Endometrium (tissue), 2 donors: ENCODE results near the gene GRK3.
"Not testable (repeated sequence)": the region's sequence is repeated elsewhere in the genome, so short reads cannot be mapped to it uniquely, and the experiment has no call there.

ENCODE experiments used
- FAIRE-seq: peaks from 2 replicates; lab custom pipeline; 2012; peaks lifted over from hg19 to GRCh38; lab: Jason Lieb, UNC
- donor health status: control.
- donor health status: control.

Gene GRK3

GRCh38 chr22:25564320-25564978, at the start of gene GRK3:
Gene GRK3 (plus strand): TSS chr22:25564675. CDS start chr22:25565041, 366 bp downstream.
- FAIRE-seq: no peak

GRCh38 chr22:25518000-25518663, 46.3 kb upstream of the GRK3 start:
- FAIRE-seq: no peak

DNA sequence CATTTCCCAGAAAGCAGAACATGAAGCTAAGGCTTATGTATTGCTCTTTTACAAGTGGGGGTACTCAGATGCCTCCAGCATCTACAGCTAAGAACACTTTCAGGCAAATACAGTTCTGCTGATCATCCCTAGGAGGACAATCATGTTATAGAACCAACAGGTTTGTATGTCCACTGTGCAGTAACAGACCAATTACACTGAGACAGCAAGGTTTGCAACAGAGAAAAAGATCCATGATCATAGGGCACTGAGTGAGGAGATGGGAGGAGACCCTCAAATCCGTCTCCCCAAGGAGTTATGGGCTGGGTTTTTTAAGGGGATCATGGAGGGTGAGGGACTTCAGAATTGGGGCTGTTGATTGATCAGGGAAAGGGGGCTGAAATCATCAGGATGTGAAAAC, 39.1 kb upstream of the GRK3 start:
- FAIRE-seq: no peak

DNA sequence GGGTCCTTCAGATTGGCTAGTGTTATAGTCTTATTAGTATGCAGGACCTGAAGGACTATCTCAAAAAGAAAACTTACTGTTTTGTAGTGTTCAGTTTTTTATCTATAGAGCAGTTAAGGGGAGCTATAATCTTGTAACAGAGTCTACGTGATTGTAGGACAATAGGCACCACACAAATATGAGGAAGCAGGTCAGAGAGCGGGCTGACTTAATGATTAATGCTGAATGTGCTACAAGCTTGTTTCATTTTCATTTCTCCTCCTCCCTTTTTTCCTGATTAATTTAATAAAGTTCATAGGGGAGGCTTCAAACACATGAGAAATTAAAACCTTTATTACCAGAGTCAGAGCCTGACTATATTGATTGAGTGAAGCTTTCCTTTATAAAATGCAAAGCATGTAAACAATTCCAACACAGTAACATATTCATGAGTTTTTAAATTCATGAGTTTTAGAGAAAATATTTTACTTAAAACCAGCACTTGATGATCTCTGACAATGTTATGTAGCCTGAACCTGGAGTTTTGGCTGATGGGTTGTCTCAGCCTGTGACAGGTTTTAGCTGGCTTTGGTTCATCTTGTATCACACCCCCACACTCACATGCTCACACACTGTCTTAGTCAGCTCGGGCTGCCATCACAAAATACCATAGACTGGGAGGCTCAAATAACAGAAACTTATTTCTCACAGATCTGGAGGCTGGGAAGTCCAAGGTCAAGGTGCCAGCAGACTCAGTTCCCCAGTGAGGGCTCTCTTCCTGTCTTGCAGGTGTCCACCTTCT, 38.5 kb upstream of the GRK3 start:
- FAIRE-seq: peak; percentile 92

GRCh38 chr22:25527016-25527415, 37.5 kb upstream of the GRK3 start:
- FAIRE-seq: not testable (repeated sequence)

- not testable (repeated sequence) for FAIRE-seq
Measured at GRCh38 chr22:25528068-25528467, 36.4 kb upstream of the GRK3 start.

DNA sequence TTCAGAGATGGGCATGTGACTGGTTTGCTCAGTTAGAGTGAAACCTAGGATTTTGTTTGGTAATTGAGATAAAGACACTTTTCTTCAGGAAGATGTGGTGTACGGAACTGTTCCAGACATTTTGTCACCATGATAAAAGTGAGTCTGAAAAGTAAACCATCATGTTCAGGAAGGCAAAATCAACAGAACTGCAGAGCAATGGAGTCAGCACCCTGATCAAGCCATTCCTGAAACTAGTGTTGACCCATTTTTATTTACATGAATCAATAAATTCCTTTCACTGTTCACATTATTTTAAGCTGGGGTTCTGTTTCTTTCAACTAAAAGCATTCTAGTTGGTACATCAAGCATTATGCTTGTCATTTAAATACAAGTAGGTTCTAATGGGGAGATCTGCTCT, 35.4 kb upstream of the GRK3 start:
- FAIRE-seq: not testable (repeated sequence)

- FAIRE-seq: not testable (repeated sequence)
Measured at GRCh38 chr22:25529541-25530137, 34.8 kb upstream of the GRK3 start.

DNA sequence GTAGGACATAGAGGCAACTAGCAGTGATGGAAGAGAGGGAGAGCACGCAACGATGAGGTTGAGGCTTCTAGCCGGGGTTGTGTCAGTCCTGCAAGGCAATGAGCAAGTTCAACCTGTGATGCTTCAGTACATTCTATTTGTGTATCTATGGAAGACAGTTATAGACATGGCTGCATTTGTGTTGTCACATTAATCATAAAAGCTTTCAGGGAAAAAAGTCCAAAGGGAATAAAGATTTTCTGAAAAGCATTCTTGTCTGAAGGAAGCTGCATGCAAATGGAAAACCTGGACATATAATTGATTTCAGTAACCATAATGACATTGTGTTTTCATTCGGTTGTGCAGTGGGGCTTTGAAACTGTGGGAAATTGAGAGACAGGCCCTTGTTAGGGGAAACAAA, 32.8 kb upstream of the GRK3 start:
- not testable (repeated sequence) for FAIRE-seq

- FAIRE-seq: no peak
Measured at GRCh38 chr22:25534724-25535123, 29.8 kb upstream of the GRK3 start.

DNA sequence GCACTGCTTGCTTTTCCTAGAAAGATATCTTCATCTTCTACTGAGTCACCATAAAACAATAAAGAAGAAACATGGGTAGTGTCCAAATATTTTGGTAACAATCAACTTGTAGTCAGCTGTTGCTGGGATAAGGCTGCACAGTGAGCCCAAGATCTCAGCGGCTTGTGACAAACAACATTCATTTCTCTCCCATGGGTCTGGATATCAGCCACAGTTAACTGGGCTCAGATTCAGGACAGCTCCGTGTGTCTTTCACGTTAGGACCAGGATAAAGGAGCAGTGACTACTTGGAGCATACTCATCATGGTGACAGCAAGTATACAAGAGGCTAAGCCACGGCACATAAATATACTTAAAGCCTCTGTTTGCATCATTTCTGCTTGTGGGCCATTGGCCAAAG, 27.9 kb upstream of the GRK3 start:
- no peak for FAIRE-seq

DNA sequence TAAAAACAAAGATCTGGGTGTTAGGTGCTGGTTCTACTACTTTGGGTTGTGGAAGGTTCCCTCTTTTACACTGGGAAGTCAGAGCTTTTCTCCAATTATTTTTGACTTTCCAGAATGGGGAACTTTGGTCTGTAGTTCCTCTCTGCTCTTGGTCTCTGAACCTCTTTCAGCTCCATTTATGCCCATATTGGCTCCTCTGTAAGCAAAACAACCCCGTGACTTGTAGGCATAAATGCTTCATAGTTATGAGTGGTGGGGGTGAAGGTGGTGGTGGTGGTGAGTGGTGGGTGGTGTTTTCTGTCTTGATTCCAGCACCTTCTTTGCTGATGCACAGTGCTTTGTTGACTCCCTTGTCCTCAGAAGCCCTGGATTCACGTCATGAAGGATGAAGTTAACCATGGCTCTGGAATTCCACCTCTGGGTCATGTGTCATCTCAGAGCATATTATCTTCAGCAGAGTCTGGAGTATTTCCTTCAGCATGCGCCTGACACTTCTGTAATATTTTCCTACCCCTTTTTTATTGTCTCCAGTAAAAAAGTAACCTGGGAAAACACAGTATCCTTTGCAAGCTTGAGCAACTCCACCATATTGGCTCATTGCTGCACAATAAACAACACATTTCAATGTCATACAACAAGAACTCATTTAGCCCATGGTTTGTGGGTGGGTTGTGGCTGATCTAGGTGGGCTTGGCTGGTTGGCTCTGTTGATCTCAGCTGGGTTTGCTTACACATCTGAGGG, 24.1 kb upstream of the GRK3 start:
- no peak for FAIRE-seq

DNA sequence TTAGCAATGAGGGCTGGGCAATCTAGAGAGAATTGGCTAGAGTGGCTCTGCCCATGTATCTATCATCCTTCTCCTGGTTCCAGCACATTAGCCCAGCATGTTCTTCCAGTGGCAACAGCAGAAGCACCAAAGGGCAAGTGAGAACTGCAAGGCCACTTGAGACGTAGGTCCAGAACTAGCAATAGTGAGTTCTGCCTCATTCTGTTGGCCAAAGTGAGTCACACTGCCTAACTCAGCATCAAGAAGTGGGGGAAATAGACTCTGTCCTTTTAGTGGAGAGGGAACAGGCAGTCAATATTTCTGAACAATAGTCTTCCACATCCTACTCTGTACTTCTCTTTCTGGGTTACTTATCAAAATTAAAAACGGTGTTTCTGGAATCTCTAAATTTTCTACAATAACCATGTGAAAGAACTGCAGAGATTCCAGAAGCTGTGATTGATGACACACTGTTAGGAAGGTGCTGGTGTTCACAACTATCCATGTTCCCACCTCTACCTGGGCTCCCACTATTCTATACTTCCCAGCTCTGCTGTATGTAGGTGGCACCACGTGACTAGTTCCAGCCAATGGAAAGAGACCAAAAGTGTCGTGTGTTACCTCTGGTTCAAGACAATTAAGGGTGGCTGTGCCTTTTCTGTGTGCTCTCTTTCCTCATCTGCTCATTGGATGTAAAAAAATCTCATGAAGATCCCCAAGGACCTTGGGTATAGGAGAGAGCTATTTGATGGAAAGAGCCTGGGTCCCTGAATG, 23.4 kb upstream of the GRK3 start:
- no peak for FAIRE-seq

DNA sequence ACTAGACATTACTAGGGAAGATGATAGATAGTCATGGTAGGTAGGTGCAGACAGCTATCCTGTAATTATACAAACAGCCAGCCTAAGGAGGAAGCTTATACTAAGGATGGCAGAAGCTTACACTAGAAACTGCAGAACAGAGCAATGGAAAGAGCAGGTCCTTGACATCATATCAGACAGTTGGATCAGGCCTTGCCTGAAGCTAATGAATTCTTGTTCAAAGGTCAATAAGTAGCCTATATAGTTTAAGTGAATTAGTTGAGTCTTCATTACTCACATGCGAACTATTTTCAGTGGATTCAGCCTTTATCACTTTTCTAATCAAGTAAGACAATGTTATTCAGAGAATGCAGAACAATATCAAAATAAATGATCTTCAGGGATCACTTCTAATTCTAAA, 22.3 kb upstream of the GRK3 start:
- FAIRE-seq: no peak

GRCh38 chr22:25542720-25543402, 21.6 kb upstream of the GRK3 start:
- no peak for FAIRE-seq

DNA sequence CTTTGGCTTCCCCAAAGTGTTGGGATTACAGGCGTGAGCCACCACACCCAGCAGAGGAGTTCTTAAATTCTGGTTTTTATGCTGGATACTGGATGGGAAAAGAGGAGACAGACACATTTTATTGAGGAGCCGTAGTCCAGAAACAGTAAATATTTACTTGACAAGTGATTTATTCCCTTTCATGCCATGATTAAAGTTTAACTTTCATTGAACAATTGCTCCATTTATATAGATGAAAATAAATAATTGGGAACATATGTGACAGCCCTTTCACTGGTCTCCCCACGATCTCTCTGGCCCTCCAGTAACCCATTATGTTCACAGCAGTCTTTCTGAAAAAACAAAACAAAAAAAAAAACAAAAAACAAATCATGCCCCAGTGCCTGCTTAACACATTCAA, 19.3 kb upstream of the GRK3 start:
- FAIRE-seq: no peak

DNA sequence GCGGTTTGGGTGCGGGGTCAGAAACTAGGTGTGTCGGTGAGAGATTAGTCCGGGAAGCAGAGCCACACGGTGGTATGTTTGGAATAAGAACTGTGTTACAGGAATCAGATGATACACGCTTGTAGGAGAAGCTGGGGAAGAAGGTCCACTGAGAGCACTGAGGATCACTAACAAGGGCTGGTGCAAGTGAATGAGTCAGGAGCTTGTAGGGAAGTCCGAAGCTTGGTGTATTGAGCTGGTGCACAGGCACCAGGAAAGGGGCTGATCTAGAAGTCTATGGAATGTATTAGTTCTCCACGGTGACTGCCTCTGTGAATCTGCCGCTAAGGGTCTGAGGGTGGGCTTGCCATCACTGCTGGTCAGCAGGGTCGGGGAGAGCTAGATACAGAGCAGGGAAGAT, 18.8 kb upstream of the GRK3 start:
- no peak for FAIRE-seq

DNA sequence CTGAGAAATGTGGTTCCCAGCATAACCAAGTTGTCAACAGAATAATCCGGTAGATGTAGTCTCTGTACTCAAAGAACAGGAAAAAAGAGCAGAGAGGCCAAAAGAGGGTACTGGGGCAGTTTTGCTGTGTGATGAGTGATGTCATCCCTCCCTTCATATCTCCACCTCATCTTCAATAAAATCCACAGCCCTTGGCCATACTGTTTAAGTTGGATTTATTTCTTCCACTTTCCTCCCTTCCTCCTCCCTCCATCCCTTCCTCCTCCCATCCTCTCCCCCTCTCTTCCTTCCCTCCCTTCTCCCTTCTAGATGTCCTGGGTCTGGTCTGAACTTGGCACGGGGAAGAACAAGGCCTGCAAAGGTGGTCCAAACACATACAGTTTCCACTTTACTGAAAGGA, 18.2 kb upstream of the GRK3 start:
- FAIRE-seq: no peak

DNA sequence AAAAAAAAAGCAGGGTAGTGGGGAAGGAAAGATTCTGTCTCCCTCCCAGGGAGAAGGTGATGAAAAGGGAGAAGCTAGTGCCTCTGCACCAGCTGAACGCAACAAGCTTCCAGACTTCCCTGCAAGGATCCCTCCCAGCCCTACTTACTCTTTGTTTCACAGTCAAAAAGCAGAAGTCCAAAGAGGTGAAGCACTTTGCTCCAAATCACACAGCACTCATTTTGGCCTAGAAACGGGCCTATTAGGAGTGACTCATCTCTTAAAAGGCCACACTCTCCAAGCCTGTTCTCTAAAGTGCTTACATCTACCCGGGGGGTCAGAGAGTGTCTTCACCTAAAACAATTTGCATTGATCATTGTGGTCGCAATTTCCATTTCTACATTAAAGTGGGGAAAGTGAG, 17.7 kb upstream of the GRK3 start:
- FAIRE-seq: no peak

DNA sequence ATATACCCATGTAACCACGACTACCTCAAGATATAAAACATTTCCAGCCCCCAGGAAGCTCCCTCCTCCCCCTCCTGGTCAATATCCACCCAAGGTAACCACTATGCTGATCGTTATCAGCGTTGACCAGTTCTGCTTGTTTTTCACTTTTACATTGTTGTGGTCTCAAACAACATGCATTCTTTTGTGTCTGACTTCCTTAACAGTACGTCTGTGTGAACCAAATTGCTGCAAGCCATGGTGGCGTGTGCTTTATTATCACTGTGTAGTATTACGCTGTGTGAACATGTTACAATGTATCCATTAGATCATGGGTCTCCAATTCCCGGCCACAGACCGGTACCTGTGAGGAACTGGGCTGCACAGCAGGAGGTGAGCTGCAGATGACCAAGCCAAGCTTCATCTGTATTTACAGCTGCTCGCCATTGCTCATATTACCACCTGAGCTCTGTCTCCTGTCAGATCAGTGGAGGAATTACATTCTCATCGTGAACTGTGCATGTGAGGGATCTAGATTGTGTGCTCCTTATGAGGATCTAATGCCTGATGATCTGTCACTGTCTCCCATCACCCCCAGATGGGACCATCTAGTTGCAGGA, 15.5 kb upstream of the GRK3 start:
- FAIRE-seq: no peak
